Inflammatory macrophage treated with lipopolysaccharide for 4 hours (primary cell): ENCODE data around the gene CCDC106.

Experiments
- DNase-seq: peaks from one replicate; pipeline ENCODE4 v3.0.0-alpha.2; 2020

Gene CCDC106

GRCh38 chr19:55702131-55702627, 54.2 kb downstream of the CCDC106 start:
- no peak for DNase-seq
